OCI-LY7 (cell line): Measurements from ENCODE around the gene INTS2. TPM values are rescaled to one million over a fixed set of nuclear protein-coding genes. Genes with fewer than 3 reads are reported as not detected.

Experiments
- BruUV-seq: library from RNA; stranded (reverse); fragments of 400-500 nt; replicated peaks from 2 replicates; lab custom pipeline; 2021; lab: Mats Ljungman, UMichigan
- CTCF ChIA-PET: fragments of 300-600 bp; sonication (Branson Sonifier 250); formaldehyde crosslinking; loops from one replicate; lab custom pipeline; 2022; ENCODE audit warnings: antibody characterized with exemption; ENCODE audit not compliant: unreplicated experiment; lab: Charles Lee
- POLR2A ChIA-PET: fragments of 300-600 bp; sonication (Branson Sonifier 250); formaldehyde crosslinking; loops from one replicate; lab custom pipeline; 2022; ENCODE audit warnings: antibody characterized with exemption; lab: Charles Lee
- DNase-seq: peaks from one replicate; pipeline ENCODE4 v3.0.0-alpha.2; 2015; ENCODE audit warnings: low spot score
- H2AFZ ChIP-seq: fragments of 200-600 bp; sonication (generic), shearing (Covaris generic); 2 replicates; pipeline ENCODE4 v1.6.1; 2014; ENCODE audit warnings: mild to moderate bottlenecking, antibody characterized with exemption, low read length, moderate library complexity
- H3K27ac ChIP-seq: fragments of 200-600 bp; sonication (generic); 2 replicates; pipeline ENCODE4 v1.5.1; 2014; ENCODE audit warnings: mixed run types, low read depth, mild to moderate bottlenecking, moderate library complexity, low read length, inconsistent platforms; ENCODE audit not compliant: poor library complexity, severe bottlenecking
- H3K36me3 ChIP-seq: fragments of 200-600 bp; sonication (generic); 2 replicates; pipeline ENCODE4 v1.6.1; 2014; ENCODE audit warnings: mild to moderate bottlenecking, antibody characterized with exemption, low read length, moderate library complexity, mixed read lengths; ENCODE audit not compliant: insufficient read depth
- H3K4me1 ChIP-seq: fragments of 200-600 bp; sonication (generic); 2 replicates; pipeline ENCODE4 v1.5.1; 2014; ENCODE audit warnings: mild to moderate bottlenecking, low read length; ENCODE audit not compliant: insufficient read depth, poor library complexity, severe bottlenecking
- H3K4me2 ChIP-seq: fragments of 200-600 bp; sonication (generic); 2 replicates; pipeline ENCODE4 v1.6.1; 2014; ENCODE audit warnings: mild to moderate bottlenecking, low read length
- H3K4me3 ChIP-seq: fragments of 200-600 bp; sonication (generic); 2 replicates; pipeline ENCODE4 v1.5.1; 2014; ENCODE audit warnings: mild to moderate bottlenecking, low read depth, low read length; ENCODE audit not compliant: poor library complexity, severe bottlenecking
- H3K79me2 ChIP-seq: fragments of 200-600 bp; sonication (generic); 2 replicates; pipeline ENCODE4 v1.6.1; 2016; ENCODE audit warnings: low read depth, mild to moderate bottlenecking, low read length, moderate library complexity, mixed read lengths; ENCODE audit not compliant: insufficient read depth
- H3K9me2 ChIP-seq: fragments of 200-600 bp; sonication (generic); 2 replicates; pipeline ENCODE4 v1.6.1; 2016; ENCODE audit warnings: mild to moderate bottlenecking, low read length, mixed read lengths; ENCODE audit not compliant: insufficient read depth
- H3K9me3 ChIP-seq: fragments of 200-600 bp; sonication (generic); 2 replicates; pipeline ENCODE4 v1.6.1; 2014; ENCODE audit warnings: mild to moderate bottlenecking, mixed run types, low read length, mixed read lengths
- H4K20me1 ChIP-seq: fragments of 200-600 bp; sonication (generic); 2 replicates; pipeline ENCODE4 v1.6.1; 2014; ENCODE audit warnings: mild to moderate bottlenecking, antibody characterized with exemption, low read length, moderate library complexity, mixed read lengths; ENCODE audit not compliant: insufficient read depth
- CTCF ChIP-seq: fragments of 200-600 bp; sonication (generic); conservative IDR thresholded peaks from 2 replicates; pipeline ENCODE4 v1.5.1; 2014; ENCODE audit warnings: mild to moderate bottlenecking, antibody characterized with exemption, low read length, moderate library complexity, mixed read lengths
- EZH2phosphoT487 ChIP-seq: fragments of 200-600 bp; sonication (generic); IDR thresholded peaks from 2 replicates; pipeline ENCODE4 v1.6.1; 2018; ENCODE audit warnings: low read depth, borderline replicate concordance, mild to moderate bottlenecking, mixed run types, antibody characterized with exemption, low read length, moderate library complexity, mixed read lengths
- intact Hi-C: fragments of 100-400 bp; cut with micrococcal nuclease; formaldehyde crosslinking; loops from one replicate; pipeline ENCODE4 v1.10.0; 2022; ENCODE audit not compliant: unreplicated experiment
- total RNA-seq, 2 experiments: library from RNA; depleted of rRNA in 1 of 2; stranded (reverse); fragments of >200 nt in 1 of 2; shearing (Covaris generic) in 1 of 2; gene quantifications; 2 replicates each; pipeline ENCODE4 v1.2.3, GENCODE V29; 2014 to 2022

INTS2 gene
- total RNA-seq, 2 experiments from 2014 or later, result 15.8 to 27.9 TPM

GRCh38 chr17:61947367-61948078 is 19.7 kb upstream of the INTS2 start:
- POLR2A ChIA-PET, result interaction anchor here (0.6 kb wide), 1 partner anchor 168 kb away, joined by 3 read pairs; no protein-coding TSS in a partner anchor

GRCh38 chr17:61946359-61946758 is 18.6 kb upstream of the INTS2 start:
- intact Hi-C loops, result no loop called here
- Histone ChIP-seq H3K4me1 (no peaks in the 10 kb centered on the region), H4K20me1 (no peaks in the 10 kb centered on the region), H3K36me3 (peaks cover 95% of the 10 kb centered on the region), H3K4me3 (no peak overlapping the region), H3K79me2 (no peaks in the 10 kb centered on the region), H3K9me3 (no peaks in the 10 kb centered on the region), H3K9me2 (no peaks in the 10 kb centered on the region), H3K4me2 (no peak overlapping the region), H3K27ac (no peak overlapping the region), H2AFZ (no peak overlapping the region)
- TF ChIP-seq CTCF, result no peak
- TF ChIP-seq EZH2phosphoT487, result no peak
- no TSS peak for BruUV-seq
- ChIA-PET CTCF (no interaction called here), POLR2A (no interaction called here)
- DNase-seq, result no peak

More at GRCh38 chr17:61947367-61948078, 19.7 kb upstream of the INTS2 start:
- Histone ChIP-seq H3K79me2 (no peaks in the 10 kb centered on the region), H3K9me2 (no peaks in the 10 kb centered on the region), H3K4me3 (no peak overlapping the region), H2AFZ (no peak overlapping the region), H3K4me1 (no peaks in the 10 kb centered on the region), H3K36me3 (peaks cover 96% of the 10 kb centered on the region), H3K4me2 (no peak overlapping the region), H3K27ac (no peak overlapping the region), H4K20me1 (no peaks in the 10 kb centered on the region), H3K9me3 (no peaks in the 10 kb centered on the region)
- no peak for DNase-seq
- BruUV-seq, result no TSS peak
- TF ChIP-seq EZH2phosphoT487 (no peak), CTCF (no peak)
- intact Hi-C loops, result no loop called here
- CTCF ChIA-PET, result no interaction called here

GRCh38 chr17:61943117-61943516 is 15.3 kb upstream of the INTS2 start:
- peaks cover 69% of the 10 kb centered on the region for H3K36me3 ChIP-seq
- H4K20me1 ChIP-seq, result no peaks in the 10 kb centered on the region
- H3K4me1 ChIP-seq, result no peaks in the 10 kb centered on the region
- H3K9me2 ChIP-seq, result no peaks in the 10 kb centered on the region
- H3K4me2 ChIP-seq, result no peak overlapping the region
- ChIA-PET CTCF (no interaction called here), POLR2A (no interaction called here)
- no peaks in the 10 kb centered on the region for H3K9me3 ChIP-seq
- no peak overlapping the region for H3K27ac ChIP-seq
- TF ChIP-seq CTCF (no peak), EZH2phosphoT487 (no peak)
- H2AFZ ChIP-seq, result no peak overlapping the region
- DNase-seq, result no peak
- intact Hi-C loops, result no loop called here
- no peak overlapping the region for H3K4me3 ChIP-seq
- BruUV-seq, result no TSS peak
- H3K79me2 ChIP-seq, result no peaks in the 10 kb centered on the region
